GM21515 (cell line): ENCODE results near the gene SUGP2.

ENCODE experiments used
- ATAC-seq: cut with Tn5 transposase; IDR thresholded peaks from one replicate; pipeline ENCODE4 v1.9.1; 2021; ENCODE audit not compliant: unreplicated experiment

Gene SUGP2

GRCh38 chr19:19033426-19034203, at the start of gene SUGP2, which contains the start of gene ARMC6:
Gene SUGP2 (minus strand): TSS chr19:19033517. CDS start chr19:19031071, 2,446 bp downstream.
Gene ARMC6 (plus strand): TSS chr19:19033603. CDS start chr19:19034210, 607 bp downstream.
- peak; percentile 69 for ATAC-seq

GRCh38 chr19:19081642-19082151, 48.4 kb upstream of the SUGP2 start:
- no peak for ATAC-seq

- ATAC-seq = no peak
Measured at GRCh38 chr19:19079571-19079970, 46.3 kb upstream of the SUGP2 start.

- ATAC-seq = no peak
Measured at GRCh38 chr19:19078801-19079200, 45.5 kb upstream of the SUGP2 start.

GRCh38 chr19:19077103-19077502, 43.8 kb upstream of the SUGP2 start:
- ATAC-seq = no peak

- ATAC-seq = no peak
Measured at GRCh38 chr19:19076476-19076875, 43.2 kb upstream of the SUGP2 start.

GRCh38 chr19:19075126-19075525, 41.8 kb upstream of the SUGP2 start:
- no peak for ATAC-seq

- no peak for ATAC-seq
Measured at GRCh38 chr19:19074196-19074882, 41.0 kb upstream of the SUGP2 start.

- ATAC-seq = no peak
Measured at GRCh38 chr19:19071897-19072296, 38.6 kb upstream of the SUGP2 start.

GRCh38 chr19:19068659-19069654, 35.6 kb upstream of the SUGP2 start:
- no peak for ATAC-seq

GRCh38 chr19:19067276-19068072, 34.2 kb upstream of the SUGP2 start:
- ATAC-seq = no peak

- no peak for ATAC-seq
Measured at GRCh38 chr19:19064811-19065745, 31.8 kb upstream of the SUGP2 start.

GRCh38 chr19:19064098-19064722, 30.9 kb upstream of the SUGP2 start:
- ATAC-seq = peak; percentile 12

GRCh38 chr19:19063183-19064097, 30.1 kb upstream of the SUGP2 start, which contains the start of gene SLC25A42:
Gene SLC25A42 (plus strand): TSS chr19:19063994. CDS start chr19:19096125, 32,131 bp downstream.
- ATAC-seq = peak; percentile 86

- ATAC-seq = no peak
Measured at GRCh38 chr19:19062454-19063182, 29.3 kb upstream of the SUGP2 start.

- ATAC-seq = no peak
Measured at GRCh38 chr19:19061506-19061905, 28.2 kb upstream of the SUGP2 start.
